MM.1S (cell line): ENCODE measurements around the gene DSTN.

ENCODE experiments used
- DNase-seq: peaks from one replicate; pipeline ENCODE4 v3.0.0-alpha.2; 2015
- H2AFZ ChIP-seq: fragments of 300-600 bp; sonication (generic); 2 replicates; pipeline ENCODE4 v1.6.0; 2016; ENCODE audit warnings: antibody characterized with exemption, low read length
- H3F3A ChIP-seq: fragments of 300-600 bp; sonication (generic); 2 replicates; pipeline ENCODE4 v1.6.1; 2016; ENCODE audit warnings: mild to moderate bottlenecking, antibody characterized with exemption, low read length, moderate library complexity, mixed read lengths; ENCODE audit not compliant: insufficient read depth
- H3K27ac ChIP-seq: fragments of 300-600 bp; sonication (generic); 2 replicates; pipeline ENCODE4 v1.5.1; 2016; ENCODE audit warnings: mild to moderate bottlenecking, low read length
- H3K27me3 ChIP-seq: fragments of 300-600 bp; sonication (generic); replicated peaks from 2 replicates; pipeline ENCODE4 v1.6.0; 2016; ENCODE audit warnings: low read length; ENCODE audit not compliant: insufficient read depth
- H3K36me3 ChIP-seq: fragments of 300-600 bp; sonication (generic); replicated peaks from 2 replicates; pipeline ENCODE4 v1.6.1; 2016; ENCODE audit warnings: mild to moderate bottlenecking, low read length, mixed read lengths; ENCODE audit not compliant: insufficient read depth
- H3K4me1 ChIP-seq: fragments of 300-600 bp; sonication (generic); 2 replicates; pipeline ENCODE4 v1.6.1; 2016; ENCODE audit warnings: low read length, mixed read lengths
- H3K4me2 ChIP-seq: fragments of 300-600 bp; sonication (generic); 2 replicates; pipeline ENCODE4 v1.6.0; 2016; ENCODE audit warnings: low read depth, low read length
- H3K4me3 ChIP-seq: fragments of 300-600 bp; sonication (generic); 2 replicates; pipeline ENCODE4 v1.5.1; 2016; ENCODE audit warnings: low read length, mixed read lengths
- H3K79me2 ChIP-seq: fragments of 300-600 bp; sonication (generic); 2 replicates; pipeline ENCODE4 v1.6.1; 2016; ENCODE audit warnings: mixed run types, low read length, mixed read lengths
- H3K9ac ChIP-seq: fragments of 300-600 bp; sonication (generic); 2 replicates; pipeline ENCODE4 v1.6.1; 2016; ENCODE audit warnings: low read length, mixed read lengths
- H3K9me2 ChIP-seq: fragments of 300-600 bp; sonication (generic); replicated peaks from 2 replicates; pipeline ENCODE4 v1.6.1; 2016; ENCODE audit warnings: mild to moderate bottlenecking, low read length, mixed read lengths; ENCODE audit not compliant: insufficient read depth
- H3K9me3 ChIP-seq: fragments of 300-600 bp; sonication (generic); replicated peaks from 2 replicates; pipeline ENCODE4 v1.6.1; 2016; ENCODE audit warnings: mild to moderate bottlenecking, low read length, mixed read lengths; ENCODE audit not compliant: insufficient read depth
- H4K20me1 ChIP-seq: fragments of 300-600 bp; sonication (generic); 2 replicates; pipeline ENCODE4 v1.6.1; 2016; ENCODE audit warnings: mild to moderate bottlenecking, low read length, moderate library complexity, mixed read lengths; ENCODE audit not compliant: insufficient read depth
- CTCF ChIP-seq: fragments of 300-600 bp; sonication (generic); IDR thresholded peaks from 2 replicates; pipeline ENCODE4 v1.5.1; 2016; ENCODE audit warnings: antibody characterized with exemption, low read length, mixed read lengths
- EZH2 ChIP-seq: fragments of 300-600 bp; sonication (generic); optimal IDR thresholded peaks from 2 replicates; pipeline ENCODE3; 2017; ENCODE audit warnings: low read depth, mild to moderate bottlenecking, antibody characterized with exemption, low read length, mixed read lengths
- EZH2phosphoT487 ChIP-seq: fragments of 300-600 bp; sonication (generic); IDR thresholded peaks from 2 replicates; pipeline ENCODE4 v1.6.1; 2018; ENCODE audit warnings: antibody characterized with exemption, low read length

The DSTN gene

GRCh38 chr20:17523326-17523725, 46.5 kb upstream of the DSTN start:
- no peak for TF ChIP-seq CTCF
- no peak for TF ChIP-seq EZH2phosphoT487
- TF ChIP-seq EZH2, result no peak
- Histone ChIP-seq H3K4me2 (no peak overlapping the region), H3K27me3 (no peaks in the 10 kb centered on the region), H3K27ac (no peak overlapping the region), H2AFZ (no peak overlapping the region), H3K4me1 (no peaks in the 10 kb centered on the region), H3K9me3 (no peaks in the 10 kb centered on the region), H3K4me3 (no peak overlapping the region), H3F3A (no peaks in the 10 kb centered on the region), H4K20me1 (no peaks in the 10 kb centered on the region), H3K79me2 (no peaks in the 10 kb centered on the region), H3K9ac (no peak overlapping the region), H3K36me3 (no peaks in the 10 kb centered on the region), H3K9me2 (no peaks in the 10 kb centered on the region)
- DNase-seq, result no peak

GRCh38 chr20:17524560-17524959, 45.3 kb upstream of the DSTN start:
- no peak overlapping the region for H3K27ac ChIP-seq
- no peaks in the 10 kb centered on the region for H3K79me2 ChIP-seq
- no peaks in the 10 kb centered on the region for H3K27me3 ChIP-seq
- no peaks in the 10 kb centered on the region for H3K36me3 ChIP-seq
- TF ChIP-seq CTCF, result no peak
- TF ChIP-seq EZH2phosphoT487, result no peak
- TF ChIP-seq EZH2, result no peak
- no peaks in the 10 kb centered on the region for H3K9me2 ChIP-seq
- no peaks in the 10 kb centered on the region for H3F3A ChIP-seq
- H3K4me1 ChIP-seq, result no peaks in the 10 kb centered on the region
- no peak overlapping the region for H2AFZ ChIP-seq
- H3K9me3 ChIP-seq, result no peaks in the 10 kb centered on the region
- no peaks in the 10 kb centered on the region for H4K20me1 ChIP-seq
- H3K4me3 ChIP-seq, result no peak overlapping the region
- DNase-seq, result no peak
- H3K9ac ChIP-seq, result no peak overlapping the region
- no peak overlapping the region for H3K4me2 ChIP-seq

- Histone ChIP-seq H3K36me3 (no peaks in the 10 kb centered on the region), H3K9me2 (no peaks in the 10 kb centered on the region), H3K4me1 (no peaks in the 10 kb centered on the region), H2AFZ (no peak overlapping the region), H3K4me2 (no peak overlapping the region), H3K4me3 (no peak overlapping the region), H3K9me3 (no peaks in the 10 kb centered on the region), H3F3A (no peaks in the 10 kb centered on the region), H3K27ac (no peak overlapping the region), H4K20me1 (no peaks in the 10 kb centered on the region), H3K79me2 (no peaks in the 10 kb centered on the region), H3K9ac (no peak overlapping the region), H3K27me3 (0 out of 2 replicates have a peak, but pooled peaks cover under 1% of the 10 kb centered on the region)
- TF ChIP-seq EZH2phosphoT487, result no peak
- no peak for TF ChIP-seq CTCF
- TF ChIP-seq EZH2, result no peak
- no peak for DNase-seq
These were observed 44.7 kb upstream of the DSTN start for GRCh38 chr20:17525132-17525531.

GRCh38 chr20:17525650-17526049, 44.2 kb upstream of the DSTN start:
- 0 out of 2 replicates have a peak overlapping the region, but pooled peaks have one; percentile 30 for H2AFZ ChIP-seq
- no peaks in the 10 kb centered on the region for H3F3A ChIP-seq
- H3K9me2 ChIP-seq, result no peaks in the 10 kb centered on the region
- no peaks in the 10 kb centered on the region for H3K4me1 ChIP-seq
- no peaks in the 10 kb centered on the region for H3K79me2 ChIP-seq
- H3K4me3 ChIP-seq, result no peak overlapping the region
- no peak for TF ChIP-seq EZH2phosphoT487
- H4K20me1 ChIP-seq, result no peaks in the 10 kb centered on the region
- H3K36me3 ChIP-seq, result no peaks in the 10 kb centered on the region
- DNase-seq, result peak; percentile 47
- H3K4me2 ChIP-seq, result no peak overlapping the region
- H3K27ac ChIP-seq, result no peak overlapping the region
- no peak overlapping the region for H3K9ac ChIP-seq
- no peaks in the 10 kb centered on the region for H3K9me3 ChIP-seq
- H3K27me3 ChIP-seq, result peaks cover 4% of the 10 kb centered on the region; the same call in 1 of the 2 replicates
